Keratinocyte (primary cell): ENCODE data around the gene CLDND1. TPM values are rescaled to one million over a fixed set of nuclear protein-coding genes. Genes with fewer than 3 reads are reported as not detected.
A peak's percentile ranks its signal among the peaks of the same experiment; 100 is the strongest.

Source experiments
- DNase-seq: peaks from one replicate; pipeline ENCODE4 v3.0.0-alpha.2; 2011; ENCODE audit warnings: low read depth, missing footprints, low spot score
- FAIRE-seq: peaks from 2 replicates; lab custom pipeline; 2011; peaks lifted over from hg19 to GRCh38; lab: Jason Lieb, UNC
- H2AFZ ChIP-seq: 2 replicates; pipeline ENCODE4 v1.6.0; 2012; ENCODE audit warnings: low read length, control low read depth, inconsistent platforms; ENCODE audit not compliant: control insufficient read depth
- H3K27ac ChIP-seq: 2 replicates; pipeline ENCODE4 v1.5.1; 2011; ENCODE audit warnings: low read length; ENCODE audit not compliant: control insufficient read depth, insufficient read depth
- H3K27me3 ChIP-seq: 3 replicates; pipeline ENCODE4 v1.6.0; 2011; ENCODE audit warnings: low read length; ENCODE audit not compliant: control insufficient read depth, insufficient read depth; ENCODE audit errors: extremely low read depth
- H3K36me3 ChIP-seq, 2 experiments: 2 replicates in 1 of 2; 3 replicates in 1 of 2; pipeline ENCODE4 v1.5.1; 2011; ENCODE audit warnings: low read length in 2 of 2, mild to moderate bottlenecking in 1 of 2; ENCODE audit not compliant: control insufficient read depth in 2 of 2, insufficient read depth in 2 of 2; ENCODE audit errors: extremely low read depth in 1 of 2
- H3K4me1 ChIP-seq: 3 replicates; pipeline ENCODE4 v1.5.1; 2011; ENCODE audit warnings: low read length; ENCODE audit not compliant: control insufficient read depth, insufficient read depth; ENCODE audit errors: extremely low read depth
- H3K4me2 ChIP-seq: 3 replicates; pipeline ENCODE4 v1.6.0; 2011; ENCODE audit warnings: low read depth, low read length; ENCODE audit not compliant: control insufficient read depth, insufficient read depth; ENCODE audit errors: extremely low read depth
- H3K4me3 ChIP-seq, 3 experiments: fragments of 200-600 bp in 1 of 3; sonication (generic) in 1 of 3; 2 replicates in 2 of 3; 3 replicates in 1 of 3; pipeline ENCODE4 v1.5.1; 2011 to 2016; ENCODE audit warnings: low read length in 3 of 3, mild to moderate bottlenecking in 3 of 3, control low read depth in 2 of 3, inconsistent platforms in 1 of 3, low read depth in 1 of 3, mixed read lengths in 1 of 3, mixed run types in 1 of 3, moderate library complexity in 1 of 3; ENCODE audit not compliant: control insufficient read depth in 2 of 3, insufficient read depth in 2 of 3; ENCODE audit errors: extremely low read depth in 1 of 3
- H3K79me2 ChIP-seq: 2 replicates; pipeline ENCODE4 v1.6.0; 2012; ENCODE audit warnings: low read length; ENCODE audit not compliant: control insufficient read depth, insufficient read depth
- H3K9ac ChIP-seq: 3 replicates; pipeline ENCODE4 v1.6.0; 2011; ENCODE audit warnings: low read length; ENCODE audit not compliant: control insufficient read depth, insufficient read depth; ENCODE audit errors: extremely low read depth
- H3K9me1 ChIP-seq: 3 replicates; pipeline ENCODE4 v1.6.0; 2011; ENCODE audit warnings: low read length; ENCODE audit not compliant: control insufficient read depth, insufficient read depth; ENCODE audit errors: extremely low read depth
- H3K9me3 ChIP-seq: 2 replicates; pipeline ENCODE4 v1.5.1; 2012; ENCODE audit warnings: low read depth, low read length; ENCODE audit not compliant: control insufficient read depth
- H4K20me1 ChIP-seq: 3 replicates; pipeline ENCODE4 v1.6.0; 2011; ENCODE audit warnings: low read length; ENCODE audit not compliant: control insufficient read depth, insufficient read depth; ENCODE audit errors: extremely low read depth
- EZH2 ChIP-seq: IDR thresholded peaks from one replicate; pipeline ENCODE4 v1.6.1; 2012; ENCODE audit warnings: inconsistent platforms, mild to moderate bottlenecking, low read length, moderate library complexity
- dilution Hi-C: fragments of 300-500 bp; cut with MboI; formaldehyde crosslinking; loops from one replicate; pipeline ENCODE4 v1.7.0; 2020; ENCODE audit warnings: low sequenced_read_pairs; ENCODE audit not compliant: extremely low pct_ligation_motif_present
- polyA plus RNA-seq, 5 experiments: library from polyadenylated mRNA; depleted of rRNA in 3 of 5; stranded (reverse) in 3 of 5; stranded (forward) in 1 of 5; unstranded in 1 of 5; fragments of >200 nt; gene quantifications; 1 replicate in 1 of 5; 2 replicates in 3 of 5; 3 replicates in 1 of 5; pipeline versions ENCODE4 v1.2.1 to v1.2.3, GENCODE V29; 2011 to 2012; ENCODE audit warnings: missing spikeins in 2 of 5, low read depth in 1 of 5, low replicate concordance in 1 of 5
- TF ChIP-seq, protein P1 (sequence below), 3 experiments: IDR thresholded peaks in 1 of 3; conservative IDR thresholded peaks in 1 of 3; optimal IDR thresholded peaks in 1 of 3; 2 replicates in 2 of 3; 3 replicates in 1 of 3; pipeline versions ENCODE3 to v1.5.1; 2011; ENCODE audit warnings: low read length in 3 of 3, mild to moderate bottlenecking in 3 of 3, moderate library complexity in 2 of 3, control low read depth in 1 of 3, inconsistent platforms in 1 of 3; ENCODE audit not compliant: insufficient read depth in 2 of 3; ENCODE audit errors: extremely low read depth in 1 of 3

Gene CLDND1
- polyA plus RNA-seq, 1 donor (not counting 4 experiments of a cell fraction or from before 2014, with no cell fraction given): 137 TPM

DNA sequence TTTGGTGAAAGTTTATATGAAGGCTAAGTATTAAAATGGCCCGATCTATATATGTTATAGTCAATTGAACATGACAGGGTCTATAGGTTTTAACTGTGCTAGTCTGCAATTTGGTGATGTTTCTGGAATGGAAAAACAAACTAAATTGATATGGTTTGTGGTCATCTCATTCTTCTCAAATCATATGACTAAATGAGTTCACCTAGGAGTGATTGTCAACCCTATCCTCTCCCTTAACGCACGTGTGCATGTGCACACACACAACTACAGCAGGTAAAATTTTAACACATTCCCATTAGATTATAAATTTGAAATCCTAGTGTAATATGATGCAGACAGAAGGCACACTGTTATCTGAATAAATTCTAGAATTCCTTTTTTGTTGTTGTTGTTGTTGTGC, 9.0 kb downstream of the CLDND1 start:
- Histone ChIP-seq H4K20me1 (no peaks in the 10 kb centered on the region), H3K4me2 (peak overlapping the region; percentile 36), H3K79me2 (peaks cover 8% of the 10 kb centered on the region), H3K4me1 (peaks cover 20% of the 10 kb centered on the region), H3K9me1 (no peaks in the 10 kb centered on the region), H3K4me3 (no peak overlapping the region), H2AFZ (no peak overlapping the region), H3K9ac (no peak overlapping the region), H3K27ac (peak overlapping the region; percentile 68), H3K36me3 (peaks cover 7 to 10% of the 10 kb centered on the region in 2 experiments), H3K9me3 (no peaks in the 10 kb centered on the region), H3K27me3 (no peaks in the 10 kb centered on the region)
- FAIRE-seq (no peak), DNase-seq (no peak)
- TF ChIP-seq, protein P1, sequence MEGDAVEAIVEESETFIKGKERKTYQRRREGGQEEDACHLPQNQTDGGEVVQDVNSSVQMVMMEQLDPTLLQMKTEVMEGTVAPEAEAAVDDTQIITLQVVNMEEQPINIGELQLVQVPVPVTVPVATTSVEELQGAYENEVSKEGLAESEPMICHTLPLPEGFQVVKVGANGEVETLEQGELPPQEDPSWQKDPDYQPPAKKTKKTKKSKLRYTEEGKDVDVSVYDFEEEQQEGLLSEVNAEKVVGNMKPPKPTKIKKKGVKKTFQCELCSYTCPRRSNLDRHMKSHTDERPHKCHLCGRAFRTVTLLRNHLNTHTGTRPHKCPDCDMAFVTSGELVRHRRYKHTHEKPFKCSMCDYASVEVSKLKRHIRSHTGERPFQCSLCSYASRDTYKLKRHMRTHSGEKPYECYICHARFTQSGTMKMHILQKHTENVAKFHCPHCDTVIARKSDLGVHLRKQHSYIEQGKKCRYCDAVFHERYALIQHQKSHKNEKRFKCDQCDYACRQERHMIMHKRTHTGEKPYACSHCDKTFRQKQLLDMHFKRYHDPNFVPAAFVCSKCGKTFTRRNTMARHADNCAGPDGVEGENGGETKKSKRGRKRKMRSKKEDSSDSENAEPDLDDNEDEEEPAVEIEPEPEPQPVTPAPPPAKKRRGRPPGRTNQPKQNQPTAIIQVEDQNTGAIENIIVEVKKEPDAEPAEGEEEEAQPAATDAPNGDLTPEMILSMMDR (optimal IDR thresholded peaks at IDR 0.05 in 1 of 3, IDR thresholded peaks at IDR 0.05 in 1 of 3, conservative IDR thresholded peaks at IDR 0.05 in 1 of 3; ENCODE audit: extremely low read depth in 1 of 3, insufficient read depth in 2 of 3, low read length in 3 of 3): no peak
- TF ChIP-seq EZH2: no peak
- dilution Hi-C loops: no loop called here

DNA sequence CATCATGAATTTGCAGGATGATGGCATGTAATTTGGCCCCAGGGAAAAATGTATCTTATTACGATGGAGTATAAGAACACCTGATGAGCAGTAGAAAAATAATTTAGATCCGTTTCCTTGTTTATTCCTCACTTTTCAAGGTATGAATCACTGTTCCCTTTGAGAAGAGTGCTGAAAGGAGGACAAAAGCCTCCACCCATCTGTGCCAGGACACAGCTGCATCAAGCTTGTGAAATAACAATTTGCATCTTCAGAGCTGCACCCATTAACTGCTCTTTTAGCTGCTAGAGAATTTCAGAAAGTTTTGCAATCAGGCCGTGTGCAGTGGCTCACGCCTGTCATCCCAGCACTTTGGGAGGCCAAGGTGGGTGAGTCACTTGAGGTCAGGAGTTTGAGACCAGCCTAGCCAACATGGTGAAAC, 9.6 kb downstream of the CLDND1 start:
- H3K4me2 ChIP-seq: peak overlapping the region; percentile 58
- no peaks in the 10 kb centered on the region for H3K9me3 ChIP-seq
- dilution Hi-C loops: no loop called here
- H3K36me3 ChIP-seq: peaks cover 6 to 8% of the 10 kb centered on the region in 2 experiments
- H3K79me2 ChIP-seq: peaks cover 3% of the 10 kb centered on the region
- peak overlapping the region; percentile 81 for H3K27ac ChIP-seq
- TF ChIP-seq EZH2: no peak
- TF ChIP-seq, protein P1 (optimal IDR thresholded peaks at IDR 0.05 in 1 of 3, IDR thresholded peaks at IDR 0.05 in 1 of 3, conservative IDR thresholded peaks at IDR 0.05 in 1 of 3; ENCODE audit: extremely low read depth in 1 of 3, insufficient read depth in 2 of 3, low read length in 3 of 3): no peak
- no peaks in the 10 kb centered on the region for H3K9me1 ChIP-seq
- H4K20me1 ChIP-seq: no peaks in the 10 kb centered on the region
- no peak overlapping the region for H3K4me3 ChIP-seq
- H3K9ac ChIP-seq: peak overlapping the region; percentile 14
- H3K27me3 ChIP-seq: no peaks in the 10 kb centered on the region
- FAIRE-seq: peak; percentile 90
- H2AFZ ChIP-seq: no peak overlapping the region
- DNase-seq: peak; percentile 77
- H3K4me1 ChIP-seq: peaks cover 20% of the 10 kb centered on the region
